Forelimb muscle (tissue), 1 donor: ENCODE results near the gene YIPF6. TPM values are rescaled to one million over a fixed set of nuclear protein-coding genes. Genes with fewer than 3 reads are reported as not detected.

Source experiments
- polyA plus RNA-seq: library from polyadenylated mRNA; unstranded; fragments of 120-200 nt; gene quantifications from one replicate; pipeline ENCODE4 v1.2.1, GENCODE V29; 2013; ENCODE audit not compliant: insufficient read length

The YIPF6 gene
- polyA plus RNA-seq, 1 donor, result 29.6 TPM

Other genes starting within 250 kb of the YIPF6 start
- gene OPHN1, start 65.6 kb upstream of the YIPF6 start, polyA plus RNA-seq, result 16.3 TPM
- gene STARD8, start 148.6 kb downstream of the YIPF6 start, polyA plus RNA-seq, result 23.5 TPM